GM10266 (cell line): Measurements from ENCODE around the gene EOGT.

Experiments used
- DNase-seq: peaks from one replicate; pipeline ENCODE4 v3.0.0; 2012; ENCODE audit errors: extremely low spot score
- TF ChIP-seq, protein P1 (sequence below): IDR thresholded peaks from 2 replicates; pipeline ENCODE4 v1.5.1; 2012; ENCODE audit warnings: mild to moderate bottlenecking, low read depth; ENCODE audit not compliant: control insufficient read depth, insufficient read depth; ENCODE audit errors: missing control alignments

EOGT gene

DNA sequence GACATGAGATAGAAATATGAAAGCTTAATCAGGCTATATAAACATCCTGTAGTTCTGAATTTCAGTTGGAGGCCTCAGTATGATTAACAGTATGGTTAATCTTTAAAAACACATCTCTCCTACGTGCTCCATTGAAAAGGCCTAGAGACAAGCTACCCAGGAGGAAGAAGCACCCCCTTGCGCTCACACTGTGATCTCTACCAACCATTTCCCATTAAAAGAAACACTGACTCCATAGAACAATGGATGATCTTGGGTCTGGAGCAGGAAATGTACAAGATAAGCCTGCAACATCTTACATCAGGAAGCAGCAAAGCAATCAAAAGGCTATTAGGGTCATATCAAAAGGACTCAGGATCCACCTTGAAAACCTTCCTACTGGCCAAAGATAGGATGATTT, 3.4 kb upstream of the EOGT start:
- no peak for DNase-seq
- TF ChIP-seq, protein P1, sequence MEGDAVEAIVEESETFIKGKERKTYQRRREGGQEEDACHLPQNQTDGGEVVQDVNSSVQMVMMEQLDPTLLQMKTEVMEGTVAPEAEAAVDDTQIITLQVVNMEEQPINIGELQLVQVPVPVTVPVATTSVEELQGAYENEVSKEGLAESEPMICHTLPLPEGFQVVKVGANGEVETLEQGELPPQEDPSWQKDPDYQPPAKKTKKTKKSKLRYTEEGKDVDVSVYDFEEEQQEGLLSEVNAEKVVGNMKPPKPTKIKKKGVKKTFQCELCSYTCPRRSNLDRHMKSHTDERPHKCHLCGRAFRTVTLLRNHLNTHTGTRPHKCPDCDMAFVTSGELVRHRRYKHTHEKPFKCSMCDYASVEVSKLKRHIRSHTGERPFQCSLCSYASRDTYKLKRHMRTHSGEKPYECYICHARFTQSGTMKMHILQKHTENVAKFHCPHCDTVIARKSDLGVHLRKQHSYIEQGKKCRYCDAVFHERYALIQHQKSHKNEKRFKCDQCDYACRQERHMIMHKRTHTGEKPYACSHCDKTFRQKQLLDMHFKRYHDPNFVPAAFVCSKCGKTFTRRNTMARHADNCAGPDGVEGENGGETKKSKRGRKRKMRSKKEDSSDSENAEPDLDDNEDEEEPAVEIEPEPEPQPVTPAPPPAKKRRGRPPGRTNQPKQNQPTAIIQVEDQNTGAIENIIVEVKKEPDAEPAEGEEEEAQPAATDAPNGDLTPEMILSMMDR = no peak

DNA sequence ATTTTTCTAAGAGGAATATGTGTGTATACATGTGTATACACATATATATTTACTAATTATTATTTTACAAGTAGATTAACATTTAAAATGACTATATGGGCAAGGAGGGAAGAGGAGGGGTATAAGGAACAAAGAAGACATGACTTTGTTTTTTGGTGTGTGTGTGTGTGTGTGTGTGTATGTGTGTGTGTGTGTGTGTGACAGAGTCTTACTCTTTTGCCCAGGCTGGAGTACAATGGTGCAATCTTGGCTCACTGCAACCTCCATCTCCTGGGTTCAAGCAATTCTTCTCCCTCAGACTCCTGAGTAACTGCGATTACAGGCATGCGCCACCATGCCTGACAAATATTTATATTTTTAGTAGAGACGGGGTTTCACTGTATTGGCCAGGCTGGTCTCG, 2.6 kb upstream of the EOGT start:
- TF ChIP-seq, protein P1 = no peak
- no peak for DNase-seq

DNA sequence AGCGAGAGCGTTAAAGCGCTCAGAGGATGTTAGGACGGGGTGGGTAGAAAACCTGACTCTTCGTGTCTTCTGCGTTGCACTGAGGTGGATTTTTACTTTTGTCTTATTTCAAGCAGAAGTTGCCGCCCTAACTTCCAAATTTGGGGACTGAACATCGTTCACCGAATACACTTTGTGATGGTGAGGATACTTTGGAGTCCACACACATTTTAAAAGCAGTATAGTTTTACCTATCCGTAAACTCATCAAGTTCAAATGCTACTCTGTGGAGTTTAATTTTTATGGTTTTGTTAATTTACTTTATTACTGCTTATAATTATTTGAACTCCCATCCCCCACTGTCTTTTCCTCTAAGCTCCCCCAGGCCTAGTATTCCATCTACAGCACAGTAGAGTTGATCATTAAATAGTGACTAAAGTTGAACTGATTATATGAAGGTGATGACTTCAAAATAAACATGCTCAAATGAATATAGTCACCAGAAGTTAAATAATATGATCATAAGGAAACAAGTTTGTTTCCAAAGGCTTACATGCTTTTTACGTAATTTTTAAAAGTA, 617 bp upstream of the EOGT start:
- no peak for DNase-seq
- TF ChIP-seq, protein P1 = no peak

DNA sequence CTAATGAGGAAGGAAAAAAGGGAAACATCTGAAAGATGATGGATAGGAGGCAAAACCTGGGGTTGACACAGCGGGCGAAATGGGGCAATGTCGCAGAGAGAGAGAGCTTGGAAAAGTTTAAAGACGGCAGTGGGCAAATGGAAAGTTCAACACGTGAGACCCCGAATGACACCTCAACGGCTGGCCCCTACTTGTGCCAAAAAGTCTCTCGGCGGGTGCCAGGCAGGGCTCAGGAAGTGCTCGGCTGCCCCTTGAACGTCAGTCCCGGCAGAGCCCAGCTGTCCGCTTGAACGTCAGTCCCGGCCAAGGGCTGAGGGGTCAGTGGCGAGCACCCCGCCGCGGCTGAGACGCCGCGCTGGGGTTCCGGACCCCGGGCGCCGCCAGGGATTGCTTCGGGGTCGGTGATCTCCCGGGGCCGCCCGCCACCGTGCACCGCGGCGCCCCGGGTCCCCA, 658 bp downstream of the EOGT start:
- TF ChIP-seq, protein P1 = no peak
- DNase-seq = peak; percentile 76

DNA sequence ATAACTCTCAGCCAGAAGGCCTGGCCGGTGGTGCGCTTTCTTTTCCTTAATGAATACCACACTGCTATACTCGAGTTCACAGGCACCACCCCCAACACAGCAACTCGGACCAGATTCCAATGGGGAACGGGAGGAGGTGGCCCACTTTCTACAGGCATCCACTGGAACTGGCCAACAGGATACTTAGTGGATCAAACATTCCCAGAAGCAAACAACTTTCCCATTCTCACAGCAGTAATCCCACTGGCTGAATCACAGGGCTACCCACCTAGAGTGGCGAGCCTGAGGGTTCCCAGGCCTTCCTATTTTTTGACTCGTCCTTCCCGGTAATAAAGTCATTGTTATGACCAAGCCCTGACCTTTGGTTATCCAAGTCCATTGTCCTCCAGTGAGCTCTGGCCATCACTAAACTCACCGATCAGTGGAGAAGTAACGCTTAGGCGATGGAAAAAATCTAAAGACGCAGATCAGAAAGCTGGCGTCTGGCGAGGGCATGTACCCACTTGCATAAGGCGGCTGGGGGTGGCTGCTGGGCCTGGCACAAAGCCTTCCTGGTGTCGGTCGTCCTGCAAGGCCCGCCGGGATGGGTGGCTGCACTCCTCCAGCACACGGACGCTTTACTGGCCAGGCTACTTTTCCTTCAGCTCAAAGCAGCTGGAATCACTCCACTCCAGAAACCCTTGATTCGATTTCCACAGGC, 1.2 kb downstream of the EOGT start:
- TF ChIP-seq, protein P1 = no peak
- no peak for DNase-seq

DNA sequence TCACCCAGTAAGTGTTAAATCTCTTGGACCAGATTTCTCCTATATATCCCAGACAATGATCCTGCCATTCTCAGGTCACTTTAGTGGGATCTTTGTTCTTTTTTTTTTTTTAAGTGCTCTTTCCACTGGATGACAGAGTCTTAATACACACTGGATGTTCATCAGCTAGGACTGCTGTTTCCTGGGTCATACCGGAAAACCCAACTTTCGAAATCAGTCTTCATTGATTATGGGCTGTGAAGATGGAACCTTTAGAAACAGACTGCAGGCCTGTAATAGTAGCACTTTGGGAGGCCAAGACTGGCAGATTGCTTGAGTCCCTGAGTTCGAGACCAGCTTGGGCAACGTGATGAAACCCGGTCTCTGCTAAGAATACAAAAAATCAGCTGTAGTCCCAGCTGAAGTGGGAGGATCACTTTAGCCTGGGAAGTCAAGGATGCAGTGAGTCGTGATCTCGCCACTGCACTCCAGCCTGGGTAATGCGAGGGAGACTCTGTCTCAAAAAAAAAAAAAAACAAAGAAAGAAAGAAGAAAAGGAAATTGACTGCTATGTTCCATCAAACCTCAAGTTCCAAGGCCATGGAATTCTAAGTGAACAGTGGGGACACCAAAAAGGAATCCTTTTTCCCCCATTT, 2.3 kb downstream of the EOGT start:
- TF ChIP-seq, protein P1 = no peak
- no peak for DNase-seq
